ENCODE data around the gene CCDC149.

CCDC149 gene

DNA sequence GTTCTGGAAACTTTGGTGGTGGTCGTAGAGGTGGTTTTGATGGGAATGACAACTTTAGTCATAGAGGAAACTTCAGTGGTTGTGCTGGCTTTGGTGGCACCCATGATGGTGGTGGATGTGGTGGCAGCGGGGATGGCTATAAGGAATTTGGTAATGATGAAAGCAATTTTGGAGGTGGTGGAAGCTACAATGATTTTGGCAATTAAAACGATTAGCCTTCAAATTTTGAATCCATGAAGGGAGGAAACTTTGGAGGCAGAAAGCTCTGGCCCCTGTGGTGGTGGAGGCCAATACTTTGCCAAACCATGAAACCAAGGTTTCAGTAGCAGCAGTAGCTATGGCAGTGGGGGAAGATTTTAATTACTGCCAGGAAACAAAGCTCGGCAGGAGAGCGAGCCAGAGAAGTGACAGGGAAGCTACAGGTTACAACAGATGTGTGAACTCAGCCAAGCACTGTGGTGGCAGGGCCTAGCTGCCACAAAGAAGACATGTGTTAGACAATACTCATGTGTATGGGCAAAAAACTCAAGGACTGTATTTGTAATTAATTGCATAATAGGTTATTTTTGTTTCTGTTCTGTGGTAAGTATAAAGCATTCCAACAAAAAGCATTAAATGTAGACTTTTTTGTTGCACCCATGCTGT, 140.7 kb downstream of the CCDC149 start:
- no peak for DNase-seq

DNA sequence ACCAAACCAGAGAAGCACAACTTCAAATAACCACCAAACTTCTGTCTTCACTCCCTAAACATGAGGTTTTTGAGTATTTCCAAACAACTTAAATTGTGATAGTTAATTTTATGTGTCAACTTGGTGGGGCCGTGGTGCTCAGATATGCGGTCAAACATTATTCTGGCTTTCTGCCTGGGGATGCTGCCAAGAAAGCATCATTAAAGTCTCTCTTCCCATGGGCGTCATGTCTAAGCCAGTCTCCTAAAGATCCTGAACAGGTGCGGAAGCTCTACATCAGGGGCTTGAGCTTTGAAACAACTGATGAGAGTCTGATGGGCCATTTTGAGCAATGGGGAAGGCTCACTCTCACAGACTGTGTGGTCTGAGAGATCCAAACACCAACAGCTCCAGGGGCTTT, 141.6 kb downstream of the CCDC149 start:
- DNase-seq, result no peak

DNA sequence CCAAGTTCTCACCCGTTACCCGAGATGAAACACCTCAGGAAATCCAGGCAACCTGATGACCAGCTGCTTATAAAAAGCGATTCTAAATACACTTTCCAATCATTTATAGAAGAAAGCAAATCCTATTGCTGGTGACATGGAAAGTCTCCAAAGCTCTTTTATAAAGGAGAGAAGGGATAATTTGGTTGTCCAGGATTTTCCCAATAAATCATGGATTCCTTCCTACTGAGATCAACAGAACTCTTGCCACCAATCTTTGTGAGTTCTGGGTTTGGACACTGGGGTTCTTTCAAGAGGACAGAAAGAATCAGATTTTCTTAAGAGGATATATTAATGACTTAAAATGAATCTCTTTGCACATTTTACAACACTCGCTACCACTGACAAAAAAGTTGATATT, 142.2 kb downstream of the CCDC149 start:
- no peak for DNase-seq

DNA sequence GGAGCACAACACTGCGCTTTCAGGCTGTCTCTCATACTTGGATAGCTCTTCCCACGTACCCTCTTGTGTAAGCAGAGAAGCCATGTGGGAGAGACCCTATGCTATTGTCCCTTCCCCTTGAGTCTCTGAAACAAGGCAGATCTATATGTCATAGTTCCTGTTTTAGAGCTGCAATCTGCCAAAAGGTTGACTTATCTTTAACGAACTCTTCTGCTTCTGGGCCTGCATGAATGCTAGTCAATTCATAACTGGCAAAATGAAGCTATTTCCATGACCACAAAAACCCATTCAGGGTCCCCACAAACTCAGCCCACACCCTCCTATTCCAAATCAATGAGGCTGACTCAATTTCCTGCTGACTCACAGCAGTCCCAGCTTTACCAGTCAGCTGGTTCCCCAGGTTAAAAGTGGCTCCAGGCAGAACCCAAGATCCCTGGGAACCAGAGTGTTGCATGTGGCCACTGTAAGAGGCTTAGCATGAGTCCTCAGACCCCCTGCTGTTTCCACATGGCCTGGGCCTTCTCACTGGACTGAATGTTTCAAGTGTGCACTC, 142.7 kb downstream of the CCDC149 start:
- no peak for DNase-seq

DNA sequence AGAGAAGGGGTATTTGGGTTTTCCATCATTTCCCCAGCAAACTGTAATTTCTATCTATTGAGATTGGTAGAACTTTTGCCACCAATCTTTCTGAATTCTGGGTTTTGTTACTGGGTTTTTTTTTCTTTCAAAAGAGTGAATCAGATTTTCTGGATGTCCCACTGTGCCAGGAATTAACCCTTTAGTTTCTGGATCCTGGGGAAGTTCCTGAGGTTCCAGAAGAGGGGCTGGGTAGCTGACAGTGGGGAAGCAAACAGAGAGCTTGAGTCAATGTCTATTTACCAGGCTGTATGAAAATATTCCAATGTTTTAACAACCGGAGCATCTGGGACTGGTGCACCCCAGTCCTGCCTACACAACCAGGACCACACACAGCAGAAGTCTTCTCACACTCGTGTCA, 143.3 kb downstream of the CCDC149 start:
- no peak for DNase-seq

DNA sequence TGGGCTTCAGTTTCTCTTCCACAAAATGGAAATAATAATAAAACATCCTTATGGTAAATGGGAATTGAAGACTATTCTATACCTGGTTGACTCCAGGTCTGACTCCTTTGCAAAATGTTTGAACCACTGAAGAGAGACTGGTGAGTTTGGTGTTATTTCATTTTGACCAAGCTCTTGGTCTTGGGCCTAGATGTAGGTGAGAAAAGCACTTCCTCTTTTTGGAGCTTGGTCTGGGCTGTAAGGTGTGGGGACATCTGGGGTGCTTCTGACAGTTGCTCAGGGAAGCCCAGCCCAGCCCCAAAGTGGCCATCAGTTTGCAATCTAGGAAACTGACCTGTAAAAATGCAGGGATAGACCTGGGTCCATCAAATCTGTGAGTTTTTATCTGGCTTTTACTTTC, 144.2 kb downstream of the CCDC149 start:
- DNase-seq, result no peak

DNA sequence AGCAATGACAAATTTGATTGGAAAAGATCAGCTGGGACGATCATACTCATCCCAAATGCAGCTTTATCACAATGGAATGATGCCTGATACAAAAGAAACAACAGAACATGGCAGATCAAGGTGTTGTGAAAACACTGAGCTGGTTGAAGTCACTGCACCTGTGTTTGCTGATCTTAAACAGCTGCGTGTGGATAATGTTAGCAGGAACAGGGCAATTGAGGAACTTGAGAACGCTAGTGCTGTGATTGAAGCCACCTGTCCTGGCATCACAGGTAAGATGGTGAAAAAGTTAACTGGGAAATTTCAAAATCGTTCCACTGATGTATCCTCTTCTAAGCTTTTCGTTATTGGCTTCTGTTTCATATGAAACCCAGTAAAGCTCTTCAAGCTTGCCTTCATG, 144.8 kb downstream of the CCDC149 start:
- no peak for DNase-seq

DNA sequence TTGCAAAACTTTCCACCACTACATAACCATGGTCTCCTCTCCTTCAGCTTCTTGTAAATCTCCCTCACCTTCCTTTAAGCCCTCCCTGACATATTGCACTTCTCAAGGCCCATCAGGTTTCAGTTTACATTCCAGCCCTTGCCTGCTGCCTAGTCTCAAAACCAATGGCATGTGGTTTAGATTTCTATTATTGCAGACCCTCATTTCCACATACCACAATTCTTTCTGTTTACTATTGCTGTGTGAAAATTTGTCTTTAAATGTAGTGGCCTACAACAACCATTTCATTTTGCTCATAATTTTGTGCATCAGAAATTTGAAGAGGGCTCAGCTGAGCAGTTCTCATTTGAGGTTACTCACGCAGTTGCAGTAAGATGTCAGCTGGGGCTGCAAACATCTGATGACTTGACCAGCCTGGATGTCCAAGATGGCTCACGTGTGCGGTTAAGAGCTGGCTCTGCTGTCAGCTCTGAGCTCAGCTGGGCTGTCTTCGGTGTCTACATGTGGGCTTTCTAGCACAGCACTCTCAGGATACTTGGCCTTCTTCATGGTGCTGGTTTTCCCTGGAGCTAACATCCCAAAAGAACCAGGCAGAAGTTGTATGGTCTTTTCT, 147.4 kb downstream of the CCDC149 start:
- DNase-seq, result no peak

DNA sequence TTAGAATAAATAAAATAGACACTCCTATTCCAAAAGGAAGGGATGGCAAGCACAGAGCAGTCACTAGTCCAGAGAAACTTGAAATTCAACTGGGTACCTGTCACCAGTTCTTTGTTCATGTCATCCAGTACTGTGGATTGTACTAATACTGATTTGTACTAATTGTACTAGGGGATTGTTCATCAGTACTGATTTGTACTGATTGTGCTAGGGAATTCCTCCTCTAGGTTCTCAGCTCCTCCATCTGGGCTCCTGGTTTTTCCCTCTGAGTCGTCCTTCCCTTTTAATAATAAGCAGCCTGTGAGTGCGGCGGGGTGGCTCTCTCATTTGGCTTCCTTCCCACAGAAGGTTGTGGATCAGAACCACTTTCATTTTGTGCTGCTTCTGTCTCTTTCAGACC, 148.5 kb downstream of the CCDC149 start:
- no peak for DNase-seq

DNA sequence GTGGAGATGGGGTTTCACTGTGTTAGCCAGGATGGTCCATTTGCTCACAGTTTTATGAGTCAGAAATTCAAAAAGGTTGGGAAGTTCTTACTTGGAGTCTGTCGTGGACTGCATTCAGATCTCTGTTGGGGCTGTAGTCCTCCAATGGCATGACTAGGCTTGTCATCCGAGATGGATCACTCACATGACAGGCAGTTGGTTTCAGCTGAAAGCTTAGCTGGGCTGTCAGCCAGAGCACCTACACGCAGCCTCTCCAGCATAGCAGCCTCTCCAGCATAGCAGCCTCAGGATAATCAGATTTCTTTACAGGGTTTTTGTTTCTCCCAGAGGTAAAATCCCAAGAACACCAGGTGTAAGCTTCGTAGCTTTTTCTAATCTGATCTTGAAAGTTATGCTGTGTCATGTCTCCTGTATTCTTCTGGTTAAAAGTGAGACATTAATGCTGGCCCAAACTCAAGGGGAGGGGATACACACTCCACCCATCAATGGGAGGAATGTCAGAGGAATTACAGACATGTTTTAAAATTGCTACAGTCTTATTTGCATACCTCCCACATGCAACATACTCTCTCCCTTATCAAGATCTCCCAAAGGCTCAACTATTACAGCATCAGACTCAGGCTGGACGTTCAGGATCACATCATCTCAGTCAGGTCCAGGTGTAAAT, 149.1 kb downstream of the CCDC149 start:
- DNase-seq, result no peak
